ENCODE data around the gene ARPC1A.
A peak's percentile ranks its signal among the peaks of the same experiment; 100 is the strongest.
"Not testable (repeated sequence)": the region's sequence is repeated elsewhere in the genome, so short reads cannot be mapped to it uniquely, and the experiment has no call there.

Gene ARPC1A

DNA sequence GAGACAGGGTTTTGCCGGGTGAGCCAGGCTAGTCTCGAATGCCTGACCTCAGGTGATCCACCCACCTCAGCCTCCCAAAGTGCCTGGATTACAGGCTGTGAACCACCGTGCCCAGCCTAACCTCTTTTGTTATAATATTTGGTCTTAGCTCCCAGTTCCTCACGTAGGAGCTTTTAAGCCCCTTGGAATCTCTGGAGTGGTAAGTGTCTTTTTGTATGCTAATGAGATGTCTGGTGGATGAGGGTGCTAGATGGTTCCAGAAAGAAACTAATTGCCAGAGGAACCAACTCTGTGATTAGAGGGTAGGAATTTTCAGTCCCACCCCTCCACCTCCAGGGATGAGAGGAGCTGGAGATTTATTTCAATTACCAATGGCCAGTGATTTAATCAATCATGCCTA is 5.3 kb upstream of the ARPC1A start:
- H3K27ac ChIP-seq (ENCODE audit: low read depth, low read length): no peak overlapping the region
- no peak overlapping the region for H2AK5ac ChIP-seq (ENCODE audit: low read length)
- H2AFZ ChIP-seq (ENCODE audit: insufficient read depth, low read length, poor library complexity): no peak overlapping the region
- H3K9me3 ChIP-seq (ENCODE audit: insufficient read depth, low read depth, low read length): no peaks in the 10 kb centered on the region
- H4K8ac ChIP-seq (ENCODE audit: low read depth, low read length): no peak overlapping the region
- H2BK120ac ChIP-seq (ENCODE audit: insufficient read depth, low read length, poor library complexity): no peak overlapping the region
- H3K79me2 ChIP-seq (ENCODE audit: control insufficient read depth, insufficient read depth, low read length, poor library complexity): peaks cover 3% of the 10 kb centered on the region
- H3K23ac ChIP-seq (ENCODE audit: low read length): no peak overlapping the region
- H3K36me3 ChIP-seq (ENCODE audit: control insufficient read depth in 1 of 2, insufficient read depth in 2 of 2, low read length in 2 of 2): no peaks in the 10 kb centered on the region
- peaks cover 0 to 2% of the 10 kb centered on the region in 2 experiments for H3K4me1 ChIP-seq (ENCODE audit: control insufficient read depth in 1 of 2, insufficient read depth in 2 of 2, low read length in 2 of 2)
- H3K79me1 ChIP-seq (ENCODE audit: low read length): peaks cover 3% of the 10 kb centered on the region
- no peak overlapping the region for H3K9ac ChIP-seq (ENCODE audit: low read length)
- no peak overlapping the region for H2BK5ac ChIP-seq (ENCODE audit: low read depth, low read length, poor library complexity)
- no peak overlapping the region for H3K18ac ChIP-seq (ENCODE audit: low read length)
- no peak overlapping the region for H3K14ac ChIP-seq (ENCODE audit: low read length)
- H2BK12ac ChIP-seq (ENCODE audit: low read length): no peak overlapping the region
- no peak overlapping the region for H3K4ac ChIP-seq (ENCODE audit: low read depth, low read length)
- no peak overlapping the region for H3K4me2 ChIP-seq (ENCODE audit: low read length)
- no peaks in the 10 kb centered on the region for H3K27me3 ChIP-seq (ENCODE audit: insufficient read depth, low read length)
- WGBS (ENCODE audit: extremely low coverage, insufficient coverage, insufficient read length): no CpG with 5 or more reads among the region's 4 CpGs
- H3K4me3 ChIP-seq (ENCODE audit: low read depth, low read length): no peak overlapping the region
- no peak overlapping the region for H4K91ac ChIP-seq (ENCODE audit: low read depth, low read length)
- no peak for DNase-seq
- H4K12ac ChIP-seq (ENCODE audit: low read depth, low read length): no peak overlapping the region

DNA sequence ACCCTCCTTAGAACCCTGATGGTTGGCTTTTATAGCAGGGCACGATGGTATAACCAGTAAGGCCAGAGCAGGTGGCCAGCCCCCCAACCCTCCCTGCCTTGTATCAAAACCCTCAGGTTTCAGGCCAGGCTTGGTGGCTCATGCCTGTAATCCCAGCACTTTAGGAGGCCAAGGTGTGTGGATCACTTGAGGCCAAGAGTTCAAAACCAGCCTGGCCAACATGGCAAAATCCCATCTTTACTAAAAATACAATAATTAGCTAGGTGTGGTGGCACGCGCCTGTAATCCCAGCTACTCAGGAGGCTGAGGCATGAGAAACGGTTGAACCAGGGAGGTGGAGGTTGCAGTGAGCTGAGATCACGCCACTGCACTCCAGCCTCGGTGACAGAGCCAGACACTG is 3.0 kb upstream of the ARPC1A start:
- WGBS (ENCODE audit: extremely low coverage, insufficient coverage, insufficient read length): no CpG with 5 or more reads among the region's 6 CpGs
- peaks cover 14% of the 10 kb centered on the region for H3K79me2 ChIP-seq (ENCODE audit: control insufficient read depth, insufficient read depth, low read length, poor library complexity)
- H2AK5ac ChIP-seq (ENCODE audit: low read length); H2AFZ ChIP-seq (ENCODE audit: insufficient read depth, low read length, poor library complexity); H3K9me3 ChIP-seq (ENCODE audit: insufficient read depth, low read depth, low read length); H2BK5ac ChIP-seq (ENCODE audit: low read depth, low read length, poor library complexity); H3K4ac ChIP-seq (ENCODE audit: low read depth, low read length); H2BK120ac ChIP-seq (ENCODE audit: insufficient read depth, low read length, poor library complexity); H3K9ac ChIP-seq (ENCODE audit: low read length); H3K36me3 ChIP-seq (ENCODE audit: control insufficient read depth in 1 of 2, insufficient read depth in 2 of 2, low read length in 2 of 2); H3K27ac ChIP-seq (ENCODE audit: low read depth, low read length); H3K4me2 ChIP-seq (ENCODE audit: low read length); H3K18ac ChIP-seq (ENCODE audit: low read length); H4K12ac ChIP-seq (ENCODE audit: low read depth, low read length); H3K14ac ChIP-seq (ENCODE audit: low read length); H3K4me3 ChIP-seq (ENCODE audit: low read depth, low read length); H3K4me1 ChIP-seq (ENCODE audit: control insufficient read depth in 1 of 2, insufficient read depth in 2 of 2, low read length in 2 of 2); H3K27me3 ChIP-seq (ENCODE audit: insufficient read depth, low read length); H3K23ac ChIP-seq (ENCODE audit: low read length); H4K8ac ChIP-seq (ENCODE audit: low read depth, low read length); H2BK12ac ChIP-seq (ENCODE audit: low read length); DNase-seq; H4K91ac ChIP-seq (ENCODE audit: low read depth, low read length): not testable (repeated sequence)
- peaks cover 10% of the 10 kb centered on the region for H3K79me1 ChIP-seq (ENCODE audit: low read length)

DNA sequence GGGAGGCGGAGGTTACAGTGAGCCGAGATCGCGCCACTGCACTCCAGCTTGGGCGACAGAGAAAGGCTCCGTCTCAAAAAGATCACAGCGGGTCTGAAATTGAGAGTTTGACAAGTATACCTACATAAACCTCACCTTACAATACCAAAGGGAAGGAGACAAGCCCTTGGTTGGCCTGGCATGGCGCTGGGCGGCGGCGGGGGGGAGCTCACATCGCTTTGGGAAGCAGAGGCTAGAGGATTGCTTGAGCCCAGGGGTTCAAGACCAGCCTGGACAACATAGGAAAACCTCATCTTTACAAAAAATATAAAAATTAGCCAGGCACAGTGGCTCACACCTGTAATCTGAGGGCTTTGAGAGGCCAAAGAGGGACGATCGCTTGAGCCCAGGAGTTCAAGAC is 1.1 kb upstream of the ARPC1A start:
- Histone ChIP-seq H2BK12ac (ENCODE audit: low read length) (no peak overlapping the region), H2AK5ac (ENCODE audit: low read length) (no peak overlapping the region), H3K14ac (ENCODE audit: low read length) (no peak overlapping the region), H3K23ac (ENCODE audit: low read length) (no peak overlapping the region), H3K9ac (ENCODE audit: low read length) (no peak overlapping the region), H3K36me3 (ENCODE audit: control insufficient read depth in 1 of 2, insufficient read depth in 2 of 2, low read length in 2 of 2) (peaks cover 0 to 4% of the 10 kb centered on the region in 2 experiments), H4K12ac (ENCODE audit: low read depth, low read length) (no peak overlapping the region), H3K4me3 (ENCODE audit: low read depth, low read length) (no peak overlapping the region), H3K4me2 (ENCODE audit: low read length) (peak overlapping the region; percentile 85), H3K27me3 (ENCODE audit: insufficient read depth, low read length) (no peaks in the 10 kb centered on the region), H3K79me1 (ENCODE audit: low read length) (peaks cover 10% of the 10 kb centered on the region), H3K27ac (ENCODE audit: low read depth, low read length) (no peak overlapping the region), H2BK120ac (ENCODE audit: insufficient read depth, low read length, poor library complexity) (no peak overlapping the region), H3K18ac (ENCODE audit: low read length) (no peak overlapping the region), H3K9me3 (ENCODE audit: insufficient read depth, low read depth, low read length) (no peaks in the 10 kb centered on the region), H3K79me2 (ENCODE audit: control insufficient read depth, insufficient read depth, low read length, poor library complexity) (peaks cover 21% of the 10 kb centered on the region), H3K4ac (ENCODE audit: low read depth, low read length) (no peak overlapping the region), H2BK5ac (ENCODE audit: low read depth, low read length, poor library complexity) (no peak overlapping the region), H2AFZ (ENCODE audit: insufficient read depth, low read length, poor library complexity) (no peak overlapping the region), H4K91ac (ENCODE audit: low read depth, low read length) (no peak overlapping the region), H4K8ac (ENCODE audit: low read depth, low read length) (no peak overlapping the region), H3K4me1 (ENCODE audit: control insufficient read depth in 1 of 2, insufficient read depth in 2 of 2, low read length in 2 of 2) (peaks cover 2 to 4% of the 10 kb centered on the region in 2 experiments)
- DNase-seq: no peak
- WGBS (ENCODE audit: extremely low coverage, insufficient coverage, insufficient read length): no CpG with 5 or more reads among the region's 14 CpGs

DNA sequence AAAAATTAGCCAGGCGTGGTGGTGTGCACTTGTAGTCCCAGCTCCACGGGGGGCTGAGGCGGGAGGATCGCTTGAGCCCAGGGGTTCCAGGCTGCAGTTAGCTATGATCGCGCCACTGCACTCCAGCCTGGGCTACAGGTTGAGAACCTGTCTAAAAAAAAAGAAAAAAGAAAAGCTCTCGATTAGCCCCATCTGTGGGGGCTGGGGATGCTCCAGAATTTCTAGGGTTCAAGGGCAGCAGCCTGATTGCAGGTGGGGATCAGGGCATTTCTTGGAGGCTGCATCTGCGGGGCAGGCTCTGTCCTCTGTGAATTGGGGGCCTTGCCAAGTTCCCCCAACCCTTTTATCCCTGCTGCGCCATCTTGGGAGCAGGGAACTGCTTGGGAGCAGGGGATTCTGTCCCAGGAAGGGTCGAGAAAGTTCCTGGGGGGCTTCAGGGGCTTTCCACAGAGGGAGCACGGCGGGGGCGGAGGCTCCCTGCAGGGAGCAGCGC is 651 bp upstream of the ARPC1A start:
- Histone ChIP-seq H3K27me3 (ENCODE audit: insufficient read depth, low read length) (no peaks in the 10 kb centered on the region), H3K14ac (ENCODE audit: low read length) (peak overlapping the region; percentile 91), H3K36me3 (ENCODE audit: control insufficient read depth in 1 of 2, insufficient read depth in 2 of 2, low read length in 2 of 2) (peaks cover 0 to 4% of the 10 kb centered on the region in 2 experiments), H3K9me3 (ENCODE audit: insufficient read depth, low read depth, low read length) (no peaks in the 10 kb centered on the region), H4K12ac (ENCODE audit: low read depth, low read length) (peak overlapping the region; percentile 79), H3K9ac (ENCODE audit: low read length) (peak overlapping the region; percentile 97), H3K79me1 (ENCODE audit: low read length) (peaks cover 10% of the 10 kb centered on the region), H2BK5ac (ENCODE audit: low read depth, low read length, poor library complexity) (peak overlapping the region; percentile 32), H4K8ac (ENCODE audit: low read depth, low read length) (peak overlapping the region; percentile 96), H3K79me2 (ENCODE audit: control insufficient read depth, insufficient read depth, low read length, poor library complexity) (peaks cover 21% of the 10 kb centered on the region), H3K18ac (ENCODE audit: low read length) (peak overlapping the region; percentile 85), H2AFZ (ENCODE audit: insufficient read depth, low read length, poor library complexity) (peak overlapping the region; percentile 91), H3K4me2 (ENCODE audit: low read length) (peak overlapping the region; percentile 85), H3K27ac (ENCODE audit: low read depth, low read length) (no peak overlapping the region), H4K91ac (ENCODE audit: low read depth, low read length) (peak overlapping the region; percentile 79), H3K4me1 (ENCODE audit: control insufficient read depth in 1 of 2, insufficient read depth in 2 of 2, low read length in 2 of 2) (peaks cover 2 to 4% of the 10 kb centered on the region in 2 experiments), H2BK12ac (ENCODE audit: low read length) (no peak overlapping the region), H3K4me3 (ENCODE audit: low read depth, low read length) (peak overlapping the region; percentile 92), H3K4ac (ENCODE audit: low read depth, low read length) (peak overlapping the region; percentile 59), H2AK5ac (ENCODE audit: low read length) (no peak overlapping the region), H3K23ac (ENCODE audit: low read length) (no peak overlapping the region), H2BK120ac (ENCODE audit: insufficient read depth, low read length, poor library complexity) (peak overlapping the region; percentile 58)
- no CpG with 5 or more reads among the region's 14 CpGs for WGBS (ENCODE audit: extremely low coverage, insufficient coverage, insufficient read length)
- no peak for DNase-seq
